IPS DF 6.9 (cell line): Measurements from ENCODE around the gene GPR143.

ENCODE experiments used
- DNase-seq: peaks from one replicate; pipeline ENCODE4 v3.0.0-alpha.2; 2013; ENCODE audit warnings: low read depth, low spot score
- H3K27ac ChIP-seq: one replicate; pipeline ENCODE4 v1.5.1; 2013; ENCODE audit warnings: low read length, control low read depth
- H3K27me3 ChIP-seq: 2 replicates; pipeline ENCODE4 v1.6.1; 2013; ENCODE audit warnings: mild to moderate bottlenecking, low read length; ENCODE audit not compliant: control insufficient read depth, insufficient read depth
- H3K36me3 ChIP-seq: 2 replicates; pipeline ENCODE4 v1.6.1; 2013; ENCODE audit warnings: low read length; ENCODE audit not compliant: control insufficient read depth, insufficient read depth
- H3K4me1 ChIP-seq: 2 replicates; pipeline ENCODE4 v1.6.1; 2013; ENCODE audit warnings: low read length; ENCODE audit not compliant: control insufficient read depth, insufficient read depth
- H3K4me3 ChIP-seq: 2 replicates; pipeline ENCODE4 v1.5.1; 2013; ENCODE audit warnings: mild to moderate bottlenecking, low read length
- H3K9me3 ChIP-seq: 2 replicates; pipeline ENCODE4 v1.6.1; 2013; ENCODE audit warnings: low read length, inconsistent platforms; ENCODE audit not compliant: control insufficient read depth, insufficient read depth
- WGBS: extraction: QIAGEN DNeasy Blood & Tissue Kit; methylation state at CpG from one replicate; pipeline ENCODE4 v1.1.7; 2013; ENCODE audit warnings: mixed read lengths, missing lambda C conversion rate; ENCODE audit not compliant: insufficient read length, insufficient coverage; 5-methylcytosine and 5-hydroxymethylcytosine counted together

The GPR143 gene

DNA sequence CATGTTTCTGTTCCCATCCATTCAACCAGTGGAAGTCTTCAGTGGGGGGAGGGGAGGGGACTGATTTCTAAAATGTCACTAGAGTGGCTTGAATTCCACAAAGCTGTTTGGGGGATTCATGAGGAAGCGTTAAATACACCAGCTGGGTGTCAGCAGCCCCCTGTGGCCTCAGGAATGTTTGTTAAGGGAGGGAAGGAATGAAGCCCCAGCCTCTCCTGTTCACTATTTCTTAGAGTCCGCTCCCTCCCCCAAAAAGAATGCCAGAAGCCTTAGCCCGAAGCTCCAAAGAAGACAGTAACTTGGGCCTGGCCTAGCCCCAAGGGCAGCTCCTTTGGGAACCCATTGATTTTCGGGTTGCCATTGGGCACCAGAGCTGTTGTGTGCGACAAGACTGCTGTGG is 23.9 kb upstream of the GPR143 start:
- no peak for DNase-seq
- Histone ChIP-seq H3K4me1 (peaks cover 8% of the 10 kb centered on the region), H3K4me3 (no peak overlapping the region), H3K9me3 (no peaks in the 10 kb centered on the region), H3K27ac (no peak overlapping the region), H3K36me3 (no peaks in the 10 kb centered on the region), H3K27me3 (no peaks in the 10 kb centered on the region)
- WGBS: no CpG with 5 or more reads among the region's 5 CpGs

DNA sequence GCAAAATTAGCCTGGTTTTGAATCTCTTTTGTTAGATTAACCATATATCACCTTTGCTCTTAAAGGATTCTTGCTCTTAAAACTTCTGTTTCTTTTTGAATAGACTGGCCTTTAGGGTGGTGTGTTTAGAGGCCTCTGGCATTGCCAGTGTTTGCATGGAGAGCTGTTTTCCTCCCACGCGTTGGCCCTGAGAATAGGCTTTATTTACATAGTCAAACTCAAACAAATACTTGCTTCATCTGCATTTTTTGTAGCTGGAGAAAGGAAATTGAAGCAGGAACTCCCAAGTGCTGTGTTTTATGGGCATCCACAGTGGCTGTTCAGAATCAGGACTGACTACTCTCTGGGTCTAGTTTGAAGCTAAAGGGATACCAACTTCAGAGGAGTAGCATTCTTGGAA is 23.3 kb upstream of the GPR143 start:
- Histone ChIP-seq H3K36me3 (no peaks in the 10 kb centered on the region), H3K4me3 (no peak overlapping the region), H3K27me3 (no peaks in the 10 kb centered on the region), H3K9me3 (no peaks in the 10 kb centered on the region), H3K27ac (no peak overlapping the region), H3K4me1 (peaks cover 8% of the 10 kb centered on the region)
- WGBS: no CpG with 5 or more reads among the region's 2 CpGs
- DNase-seq: no peak

DNA sequence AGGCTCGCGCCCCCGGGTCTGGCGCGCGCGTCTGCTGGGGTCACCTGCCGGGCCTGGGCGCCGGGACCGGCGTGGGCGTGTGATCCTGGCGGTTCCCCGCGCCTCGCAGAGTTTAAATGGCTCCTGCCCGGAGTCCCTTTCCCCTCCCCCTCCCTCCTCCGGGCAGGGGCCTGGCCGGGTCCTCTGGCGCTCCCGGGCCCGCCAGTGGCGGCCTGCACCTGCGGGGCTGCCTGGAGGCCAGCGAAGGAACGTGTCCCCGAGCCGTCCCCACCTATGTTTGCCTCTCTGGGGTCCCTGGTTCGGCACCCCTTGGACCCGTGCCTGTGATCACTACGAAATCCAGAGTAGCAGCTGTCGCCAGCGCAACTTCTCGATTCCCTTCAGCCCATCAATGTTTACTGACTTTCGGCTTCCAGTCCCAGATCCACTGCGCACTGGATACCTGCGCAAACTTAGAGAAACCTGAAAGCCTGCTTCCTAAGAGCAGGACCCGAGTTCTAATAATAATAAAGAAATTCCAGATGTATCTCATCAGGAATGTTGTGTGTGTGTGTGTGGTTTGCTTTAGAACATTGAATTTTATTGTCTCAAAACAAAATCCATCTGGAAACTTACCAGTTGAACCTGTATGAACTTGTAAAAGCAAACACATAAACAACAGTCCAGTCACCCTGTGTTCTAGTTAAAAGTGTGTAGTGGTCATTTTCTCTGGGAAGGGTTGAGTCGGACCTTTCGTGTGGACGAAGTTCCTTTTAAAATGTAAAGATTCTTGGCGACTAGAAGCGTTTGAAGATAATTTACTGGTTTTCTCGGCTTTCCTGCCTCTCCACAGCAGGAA is 21.4 kb upstream of the GPR143 start:
- no peaks in the 10 kb centered on the region for H3K27me3 ChIP-seq
- H3K9me3 ChIP-seq: no peaks in the 10 kb centered on the region
- peak overlapping the region; percentile 92; the same call in 1 of the 2 replicates for H3K4me3 ChIP-seq
- H3K4me1 ChIP-seq: peaks cover 8% of the 10 kb centered on the region
- no peaks in the 10 kb centered on the region for H3K36me3 ChIP-seq
- H3K27ac ChIP-seq: no peak overlapping the region
- WGBS: no CpG with 5 or more reads among the region's 45 CpGs
- no peak for DNase-seq

DNA sequence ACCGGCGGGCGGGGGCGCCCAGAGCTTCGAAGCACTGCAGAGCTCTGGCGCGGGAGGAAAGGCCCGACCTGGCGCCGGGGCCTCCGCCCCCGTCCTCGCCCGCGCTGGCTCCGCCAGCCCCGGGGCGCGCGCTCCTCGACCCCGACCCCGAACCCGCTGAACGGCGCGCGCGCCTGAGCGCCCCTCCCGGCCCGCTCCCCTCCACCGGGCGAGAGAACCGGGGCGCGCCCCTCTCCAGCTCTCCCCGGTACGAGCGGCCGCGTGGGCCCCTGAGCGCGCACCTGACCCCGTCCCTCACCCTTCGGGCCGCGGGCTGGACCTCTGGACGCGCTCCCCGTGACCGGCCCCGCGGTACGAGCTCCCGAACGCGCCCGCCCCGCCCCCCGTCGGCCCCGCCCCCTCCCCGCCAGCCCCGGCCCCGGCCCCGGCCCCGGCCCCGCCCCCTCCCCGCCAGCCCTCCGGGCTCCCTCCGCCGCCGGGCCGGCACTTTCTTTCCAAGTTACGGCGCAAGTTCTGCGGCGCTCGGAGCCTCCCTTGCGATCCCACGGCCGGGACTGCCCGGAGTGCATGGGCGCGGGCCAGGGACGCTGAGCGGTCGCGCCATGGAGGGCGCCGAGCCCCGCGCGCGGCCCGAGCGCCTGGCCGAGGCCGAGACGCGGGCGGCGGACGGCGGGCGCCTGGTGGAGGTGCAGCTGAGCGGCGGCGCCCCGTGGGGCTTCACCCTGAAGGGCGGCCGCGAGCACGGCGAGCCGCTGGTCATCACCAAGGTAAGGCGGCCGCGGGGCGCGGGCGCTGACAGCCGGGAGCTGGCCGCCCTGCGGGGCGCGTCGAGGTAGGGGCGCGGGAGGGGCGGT is 20.5 kb upstream of the GPR143 start, which contains the start of gene SHROOM2:
SHROOM2 (plus strand) TSS at position 486 of the 854 bp plus-strand sequence; CDS start at position 603, 117 bp downstream.
- DNase-seq: no peak
- H3K36me3 ChIP-seq: no peaks in the 10 kb centered on the region
- H3K27me3 ChIP-seq: no peaks in the 10 kb centered on the region
- H3K9me3 ChIP-seq: no peaks in the 10 kb centered on the region
- no peak within 1 kb of the TSS for H3K27ac ChIP-seq
- WGBS: no CpG with 5 or more reads among the region's 132 CpGs
- H3K4me1 ChIP-seq: peaks cover 8% of the 10 kb centered on the region
- H3K4me3 ChIP-seq: peak within 1 kb of the TSS; percentile 92; the same call in 1 of the 2 replicates

DNA sequence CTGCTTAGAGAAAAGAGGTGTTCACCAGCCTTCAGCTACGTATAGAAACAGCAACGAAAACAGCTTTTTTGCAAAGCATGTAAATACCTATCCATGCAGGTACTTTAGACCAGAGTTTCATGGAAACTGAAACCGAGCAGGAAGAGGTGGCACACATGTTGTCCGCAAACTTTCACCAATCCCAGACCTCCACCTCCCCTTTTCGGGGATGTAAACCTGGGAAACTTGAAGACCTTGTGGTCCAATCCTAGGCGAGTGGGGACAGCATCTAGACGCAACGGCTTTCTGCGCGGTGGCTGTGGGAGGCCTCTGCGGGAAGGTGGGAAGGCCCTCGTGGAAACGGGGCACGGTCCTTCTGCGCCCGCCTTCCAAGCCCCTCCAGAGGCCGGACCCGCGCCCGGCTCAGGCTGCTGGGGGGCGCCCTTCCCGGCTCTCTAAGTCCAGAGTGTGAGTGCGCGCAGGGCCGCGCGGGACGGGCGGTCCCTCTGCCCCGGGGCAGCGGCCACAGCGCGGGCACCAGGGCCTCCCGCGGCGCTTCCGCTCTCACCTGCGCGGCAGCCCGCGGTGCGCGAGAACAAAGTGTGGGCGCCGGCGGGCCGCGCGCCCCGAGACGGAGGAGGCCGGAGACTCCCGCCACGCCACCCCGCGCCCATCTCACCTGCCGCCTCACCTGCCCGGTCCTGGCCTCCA is 19.8 kb upstream of the GPR143 start:
- no peak overlapping the region for H3K27ac ChIP-seq
- no peaks in the 10 kb centered on the region for H3K36me3 ChIP-seq
- H3K27me3 ChIP-seq: no peaks in the 10 kb centered on the region
- H3K4me1 ChIP-seq: peaks cover 6% of the 10 kb centered on the region
- H3K9me3 ChIP-seq: no peaks in the 10 kb centered on the region
- no peak for DNase-seq
- peak overlapping the region; percentile 92; the same call in 1 of the 2 replicates for H3K4me3 ChIP-seq
- no CpG with 5 or more reads among the region's 58 CpGs for WGBS

DNA sequence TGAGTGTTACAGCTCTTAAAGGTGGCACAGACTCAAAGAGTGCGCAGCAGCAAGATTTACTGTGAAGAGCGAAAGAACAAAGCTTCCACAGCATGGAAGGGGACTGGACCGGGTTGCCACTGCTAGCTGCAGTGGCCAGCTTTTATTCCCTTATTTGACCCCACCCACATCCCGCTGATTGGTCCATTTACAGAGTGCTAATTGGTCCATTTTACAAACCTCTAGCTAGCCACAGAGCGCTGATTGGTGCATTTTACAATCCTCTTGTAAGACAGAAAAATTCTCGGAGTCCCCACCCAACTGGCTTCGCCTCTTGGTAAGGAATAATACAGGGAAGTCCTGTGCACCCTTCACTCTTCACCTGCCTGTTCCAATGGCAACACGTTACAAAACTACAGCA is 18.7 kb upstream of the GPR143 start:
- DNase-seq: no peak
- H3K4me1 ChIP-seq: peaks cover 2% of the 10 kb centered on the region; the same call in 1 of the 2 replicates
- no CpG with 5 or more reads among the region's 8 CpGs for WGBS
- no peaks in the 10 kb centered on the region for H3K36me3 ChIP-seq
- no peaks in the 10 kb centered on the region for H3K9me3 ChIP-seq
- H3K27ac ChIP-seq: no peak overlapping the region
- no peaks in the 10 kb centered on the region for H3K27me3 ChIP-seq
- H3K4me3 ChIP-seq: no peak overlapping the region

DNA sequence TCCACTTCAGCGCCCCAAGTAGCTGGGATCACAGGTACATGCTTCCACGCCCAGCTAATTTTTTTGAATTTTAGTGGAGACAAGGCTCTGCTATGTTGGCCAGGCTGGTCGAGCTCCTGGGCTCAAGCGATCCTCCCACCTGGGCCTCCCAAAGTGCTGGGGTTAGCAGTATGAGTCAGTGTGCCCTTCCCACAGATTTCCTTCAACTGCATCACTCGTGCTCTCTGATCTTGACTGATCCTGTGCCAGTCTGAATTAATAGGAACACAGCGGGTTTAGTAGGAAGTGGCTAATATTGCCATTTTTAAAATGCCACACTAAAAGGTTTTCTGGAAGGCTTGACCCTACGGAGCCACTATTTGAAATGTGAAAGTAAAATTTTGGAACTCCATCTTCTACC is 16.3 kb upstream of the GPR143 start:
- WGBS: no CpG with 5 or more reads among the region's 7 CpGs
- Histone ChIP-seq H3K9me3 (no peaks in the 10 kb centered on the region), H3K27me3 (no peaks in the 10 kb centered on the region), H3K27ac (no peak overlapping the region), H3K36me3 (no peaks in the 10 kb centered on the region), H3K4me1 (no peaks in the 10 kb centered on the region), H3K4me3 (no peak overlapping the region)
- no peak for DNase-seq

DNA sequence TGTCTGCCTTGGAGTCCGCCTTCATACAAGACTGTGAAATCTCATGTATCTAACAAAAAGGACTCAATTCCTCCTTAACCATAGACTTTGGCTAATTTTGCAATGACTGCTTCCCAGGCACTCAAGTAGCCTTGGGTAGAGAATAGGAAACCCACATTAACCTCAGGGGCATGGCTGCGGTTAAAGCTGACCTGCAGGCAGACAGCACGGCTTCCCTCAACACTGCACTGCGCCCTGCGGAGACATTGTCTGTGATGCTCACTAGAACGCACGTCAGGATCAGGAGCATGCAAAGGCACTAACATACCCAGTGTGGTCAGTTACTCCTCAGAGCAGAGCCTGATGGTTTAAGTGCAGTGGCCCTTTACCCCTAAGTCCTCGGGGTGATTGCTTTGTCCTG is 10.3 kb upstream of the GPR143 start:
- Histone ChIP-seq H3K27ac (no peak overlapping the region), H3K4me3 (no peak overlapping the region), H3K9me3 (no peaks in the 10 kb centered on the region), H3K36me3 (no peaks in the 10 kb centered on the region), H3K4me1 (no peaks in the 10 kb centered on the region), H3K27me3 (no peaks in the 10 kb centered on the region)
- DNase-seq: no peak
- no CpG with 5 or more reads among the region's 8 CpGs for WGBS

DNA sequence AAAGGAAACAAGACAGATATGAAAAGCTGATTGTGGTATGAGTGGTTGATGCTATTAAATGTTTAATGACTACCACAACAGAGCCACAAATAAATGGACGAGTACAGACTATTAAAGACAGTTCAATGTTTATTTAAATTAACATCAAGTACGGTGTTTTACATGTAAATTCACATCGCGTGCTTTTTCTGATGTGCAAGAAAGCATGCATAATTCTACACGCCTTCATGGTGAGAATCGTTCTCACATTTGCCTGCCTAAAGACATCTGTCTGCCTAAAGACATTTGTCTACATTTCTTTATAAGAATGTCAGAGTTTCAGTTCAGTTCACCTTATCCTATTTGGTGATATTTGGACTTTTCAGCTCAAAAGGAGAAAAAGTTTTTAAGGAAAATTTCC is 7.3 kb upstream of the GPR143 start:
- H3K36me3 ChIP-seq: no peaks in the 10 kb centered on the region
- no CpG with 5 or more reads among the region's 6 CpGs for WGBS
- H3K27ac ChIP-seq: no peak overlapping the region
- H3K4me3 ChIP-seq: no peak overlapping the region
- no peak for DNase-seq
- no peaks in the 10 kb centered on the region for H3K4me1 ChIP-seq
- no peaks in the 10 kb centered on the region for H3K9me3 ChIP-seq
- H3K27me3 ChIP-seq: no peaks in the 10 kb centered on the region

DNA sequence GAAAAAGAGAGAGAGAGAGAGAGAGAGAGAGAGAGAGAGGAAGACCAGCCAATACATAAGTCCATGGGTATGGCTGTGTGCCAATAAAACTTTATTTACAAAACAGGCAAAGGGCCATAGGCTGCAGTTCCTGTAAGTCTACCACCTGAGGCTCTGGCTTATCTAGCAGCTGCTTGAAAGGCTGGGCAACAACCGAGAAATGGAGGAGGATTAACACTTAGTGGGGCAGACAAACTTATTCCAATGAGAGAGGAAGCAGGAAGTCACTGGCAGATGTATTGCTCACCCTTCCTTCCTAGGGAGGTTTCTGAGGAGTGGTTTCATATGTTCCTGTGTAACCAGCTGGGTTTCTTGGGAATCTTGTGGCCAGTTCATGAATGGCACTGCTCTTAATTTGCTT is 4.7 kb upstream of the GPR143 start:
- no peak for DNase-seq
- no peaks in the 10 kb centered on the region for H3K36me3 ChIP-seq
- no peaks in the 10 kb centered on the region for H3K4me1 ChIP-seq
- H3K27me3 ChIP-seq: no peaks in the 10 kb centered on the region
- no peak overlapping the region for H3K4me3 ChIP-seq
- no CpG with 5 or more reads among the region's 1 CpG for WGBS
- H3K27ac ChIP-seq: no peak overlapping the region
- H3K9me3 ChIP-seq: no peaks in the 10 kb centered on the region
